Activated CD4-positive, alpha-beta T cell treated with anti-CD3 and anti-CD28 coated beads, Interleukin-2, Interleukin-4, amounts not matched to agents 100 ng/mL and 50 ng/mL, durations not matched to agents 16 hours and 8 hours (primary cell): ENCODE data around the gene NPSR1.
"Not testable (repeated sequence)": the region's sequence is repeated elsewhere in the genome, so short reads cannot be mapped to it uniquely, and the experiment has no call there.

ENCODE experiments used
- DNase-seq: peaks from one replicate; pipeline ENCODE4 v3.0.0-alpha.2; 2020; ENCODE audit warnings: low spot score

NPSR1 gene

GRCh38 chr7:34869057-34869456 is 211.0 kb downstream of the NPSR1 start:
- no peak for DNase-seq

- not testable (repeated sequence) for DNase-seq
These were observed 212.0 kb downstream of the NPSR1 start for GRCh38 chr7:34870041-34870440.

- not testable (repeated sequence) for DNase-seq
These were observed 216.3 kb downstream of the NPSR1 start for GRCh38 chr7:34874329-34874728.

GRCh38 chr7:34875481-34875880 is 217.5 kb downstream of the NPSR1 start:
- DNase-seq = no peak

GRCh38 chr7:34878944-34879735 is 221.1 kb downstream of the NPSR1 start:
- not testable (repeated sequence) for DNase-seq

GRCh38 chr7:34879871-34880270 is 221.9 kb downstream of the NPSR1 start:
- DNase-seq = no peak

GRCh38 chr7:34883855-34884254 is 225.8 kb downstream of the NPSR1 start:
- not testable (repeated sequence) for DNase-seq

- no peak for DNase-seq
These were observed 228.8 kb downstream of the NPSR1 start for GRCh38 chr7:34886856-34887255.

GRCh38 chr7:34889951-34890350 is 231.9 kb downstream of the NPSR1 start:
- DNase-seq = no peak

GRCh38 chr7:34895202-34895601 is 237.2 kb downstream of the NPSR1 start:
- DNase-seq = no peak
